Embryonic facial prominence (tissue), 1 donor: ENCODE data around the gene SH3BP5.
A peak's percentile ranks its signal among the peaks of the same experiment; 100 is the strongest.

ENCODE experiments used
- DNase-seq: peaks from one replicate; pipeline ENCODE4 v3.0.0-alpha.2; 2016; ENCODE audit errors: extremely low spot score

SH3BP5 gene

GRCh38 chr3:15205934-15206661, 126.3 kb downstream of the SH3BP5 start, which contains the start of gene CAPN7:
Gene CAPN7 (plus strand): TSS chr3:15206246. CDS start chr3:15206496, 250 bp downstream.
- DNase-seq, result peak; percentile 66

GRCh38 chr3:15205482-15205933, 126.9 kb downstream of the SH3BP5 start:
- DNase-seq, result no peak
